H1 (cell line): Measurements from ENCODE around the gene ZNF92. TPM values are rescaled to one million over a fixed set of nuclear protein-coding genes. Genes with fewer than 3 reads are reported as not detected.

Experiments used
- CTCF ChIA-PET: fragments of 300-600 bp; sonication (Branson Sonifier 250); formaldehyde crosslinking; loops from one replicate; lab custom pipeline; 2021; ENCODE audit not compliant: partially characterized antibody; lab: Charles Lee
- POLR2A ChIA-PET: fragments of 300-600 bp; sonication (Branson Sonifier 250); formaldehyde crosslinking; loops from one replicate; lab custom pipeline; 2021; ENCODE audit warnings: inconsistent platforms; ENCODE audit not compliant: partially characterized antibody; lab: Charles Lee
- DNase-seq, 2 experiments: peaks; one replicate each; pipeline versions ENCODE4 v3.0.0 to v3.0.0-alpha.2; 2010 to 2022; ENCODE audit warnings: low spot score in 2 of 2, low read depth in 1 of 2, mixed read lengths in 1 of 2
- FAIRE-seq: peaks from 2 replicates; lab custom pipeline; 2011; peaks lifted over from hg19 to GRCh38; lab: Jason Lieb, UNC
- H2AFZ ChIP-seq: 2 replicates; pipeline ENCODE4 v1.8.1; 2012; ENCODE audit warnings: low read length, inconsistent platforms
- H2AK5ac ChIP-seq: 2 replicates; pipeline ENCODE4 v1.6.1; 2013; ENCODE audit warnings: low read depth, low read length
- H2BK120ac ChIP-seq: replicated peaks from 2 replicates; pipeline ENCODE3; 2013; ENCODE audit warnings: low read depth, low read length, inconsistent platforms
- H2BK12ac ChIP-seq: 2 replicates; pipeline ENCODE4 v1.6.1; 2013; ENCODE audit warnings: low read depth, low read length
- H2BK15ac ChIP-seq: 2 replicates; pipeline ENCODE4 v1.6.1; 2013; ENCODE audit warnings: low read length
- H2BK20ac ChIP-seq: 2 replicates; pipeline ENCODE4 v1.6.1; 2013; ENCODE audit warnings: low read length
- H2BK5ac ChIP-seq: 2 replicates; pipeline ENCODE4 v1.6.1; 2013; ENCODE audit warnings: low read depth, low read length
- H3K14ac ChIP-seq: 2 replicates; pipeline ENCODE4 v1.6.1; 2013; ENCODE audit warnings: inconsistent platforms; ENCODE audit not compliant: insufficient read length
- H3K18ac ChIP-seq: 2 replicates; pipeline ENCODE4 v1.6.1; 2013; ENCODE audit warnings: low read length; ENCODE audit errors: extremely low read depth
- H3K23ac ChIP-seq: 2 replicates; pipeline ENCODE4 v1.6.1; 2013; ENCODE audit warnings: inconsistent platforms; ENCODE audit not compliant: insufficient read length
- H3K23me2 ChIP-seq: 2 replicates; pipeline ENCODE4 v1.6.1; 2013; ENCODE audit warnings: low read depth, low read length
- H3K27ac ChIP-seq: 2 replicates; pipeline ENCODE4 v1.6.1; 2011; ENCODE audit warnings: low read depth, low read length, inconsistent platforms
- H3K27me3 ChIP-seq, 4 experiments: replicated peaks in 1 of 4; 1 replicate in 1 of 4; 2 replicates in 3 of 4; pipeline versions ENCODE4 v1.6.1 to v1.8.1; 2011 to 2013; ENCODE audit warnings: low read length in 3 of 4, mild to moderate bottlenecking in 3 of 4, inconsistent platforms in 2 of 4, mixed read lengths in 2 of 4, moderate library complexity in 1 of 4; ENCODE audit not compliant: control insufficient read depth in 3 of 4, insufficient read depth in 3 of 4; ENCODE audit errors: extremely low read depth in 1 of 4
- H3K36me3 ChIP-seq, 4 experiments: 2 replicates each; pipeline versions ENCODE4 v1.6.1 to v1.8.1; 2011 to 2013; ENCODE audit warnings: mild to moderate bottlenecking in 4 of 4, low read length in 3 of 4, moderate library complexity in 2 of 4, control low read depth in 1 of 4, inconsistent platforms in 1 of 4; ENCODE audit not compliant: insufficient read depth in 4 of 4, control insufficient read depth in 2 of 4
- H3K4ac ChIP-seq: replicated peaks from 2 replicates; pipeline ENCODE3; 2013; ENCODE audit warnings: low read length, low read depth, mixed read lengths, inconsistent platforms; ENCODE audit not compliant: insufficient read length
- H3K4me1 ChIP-seq, 4 experiments: replicated peaks in 1 of 4; 1 replicate in 1 of 4; 2 replicates in 3 of 4; pipeline versions ENCODE4 v1.6.1 to v1.8.1; 2011 to 2013; ENCODE audit warnings: low read length in 3 of 4, inconsistent platforms in 2 of 4, mixed read lengths in 1 of 4; ENCODE audit not compliant: insufficient read depth in 4 of 4, control insufficient read depth in 3 of 4
- H3K4me2 ChIP-seq, 2 experiments: 2 replicates each; pipeline versions ENCODE4 v1.6.1 to v1.8.1; 2011 to 2013; ENCODE audit warnings: low read depth in 2 of 2, low read length in 2 of 2, control low read depth in 1 of 2, inconsistent platforms in 1 of 2, mild to moderate bottlenecking in 1 of 2; ENCODE audit not compliant: insufficient read depth in 1 of 2
- H3K4me3 ChIP-seq, 4 experiments: fragments of 200-600, 300-600 bp in 1 of 4; sonication (generic), shearing (Covaris generic), sonication (Bioruptor Twin) in 1 of 4; 2 replicates each; pipeline versions ENCODE4 v1.5.1 to v1.8.1; 2011 to 2016; ENCODE audit warnings: low read length in 4 of 4, low read depth in 3 of 4, control low read depth in 2 of 4, inconsistent platforms in 2 of 4, mild to moderate bottlenecking in 2 of 4, mixed read lengths in 1 of 4, moderate library complexity in 1 of 4; ENCODE audit not compliant: insufficient read depth in 2 of 4; ENCODE audit errors: extremely low read depth in 1 of 4
- H3K56ac ChIP-seq: replicated peaks from 2 replicates; pipeline ENCODE3; 2013; ENCODE audit warnings: low read depth, mild to moderate bottlenecking, mixed read lengths, low read length, inconsistent platforms; ENCODE audit not compliant: insufficient read length
- H3K79me1 ChIP-seq: 2 replicates; pipeline ENCODE4 v1.6.1; 2013; ENCODE audit warnings: low read depth, low read length, control low read depth
- H3K79me2 ChIP-seq, 2 experiments: 2 replicates each; pipeline versions ENCODE4 v1.6.1 to v1.8.1; 2012 to 2013; ENCODE audit warnings: low read length in 2 of 2, mild to moderate bottlenecking in 2 of 2, inconsistent platforms in 1 of 2; ENCODE audit not compliant: insufficient read depth in 2 of 2, control insufficient read depth in 1 of 2
- H3K9ac ChIP-seq, 4 experiments: replicated peaks in 1 of 4; 1 replicate in 1 of 4; 2 replicates in 3 of 4; pipeline versions ENCODE4 v1.6.1 to v1.8.1; 2011 to 2013; ENCODE audit warnings: low read depth in 3 of 4, low read length in 3 of 4, control low read depth in 2 of 4, mild to moderate bottlenecking in 2 of 4, moderate library complexity in 2 of 4, inconsistent platforms in 1 of 4; ENCODE audit errors: extremely low read depth in 1 of 4
- H3K9me3 ChIP-seq, 2 experiments: 2 replicates each; pipeline versions ENCODE4 v1.6.1 to v1.8.1; 2012 to 2013; ENCODE audit warnings: mild to moderate bottlenecking in 2 of 2, moderate library complexity in 2 of 2, control low read depth in 1 of 2, inconsistent platforms in 1 of 2, low read depth in 1 of 2, low read length in 1 of 2, mixed read lengths in 1 of 2; ENCODE audit not compliant: insufficient read depth in 2 of 2
- H4K20me1 ChIP-seq, 2 experiments: replicated peaks in 1 of 2; 2 replicates each; pipeline versions ENCODE3 to v1.8.1; 2011 to 2013; ENCODE audit warnings: inconsistent platforms in 2 of 2, low read length in 2 of 2, mild to moderate bottlenecking in 1 of 2; ENCODE audit not compliant: insufficient read depth in 2 of 2, control insufficient read depth in 1 of 2
- H4K5ac ChIP-seq: 2 replicates; pipeline ENCODE4 v1.6.1; 2013; ENCODE audit warnings: low read length, low read depth, mixed read lengths, inconsistent platforms; ENCODE audit not compliant: insufficient read length
- H4K8ac ChIP-seq: 2 replicates; pipeline ENCODE4 v1.8.0; 2013; ENCODE audit warnings: mild to moderate bottlenecking, moderate library complexity, low read length, inconsistent platforms; ENCODE audit not compliant: insufficient read depth; ENCODE audit errors: extremely low read depth
- H4K91ac ChIP-seq: replicated peaks from 2 replicates; pipeline ENCODE3; 2013; ENCODE audit warnings: low read length, mixed read lengths, inconsistent platforms; ENCODE audit not compliant: insufficient read length
- BCL11A ChIP-seq, 2 experiments: IDR thresholded peaks; one replicate each; pipeline ENCODE4 v1.6.1; 2011; ENCODE audit warnings: low read depth in 2 of 2, low read length in 2 of 2, mild to moderate bottlenecking in 2 of 2
- CBX5 ChIP-seq: fragments of 300-800, 300-1000 bp; sonication (generic); IDR thresholded peaks from 2 replicates; pipeline ENCODE4 v1.7.1; 2016; ENCODE audit warnings: antibody characterized with exemption, low read length, low read depth
- CHD1 ChIP-seq: IDR thresholded peaks from 2 replicates; pipeline ENCODE4 v1.6.1; 2012; ENCODE audit warnings: low read depth, low read length, improper control_type of control experiment
- FOSL1 ChIP-seq: IDR thresholded peaks from 2 replicates; pipeline ENCODE4 v1.6.1; 2011; ENCODE audit warnings: mild to moderate bottlenecking, low read depth, low read length, moderate library complexity; ENCODE audit not compliant: insufficient read depth
- JUN ChIP-seq: IDR thresholded peaks from 2 replicates; pipeline ENCODE4 v1.6.1; 2011; ENCODE audit warnings: low read depth, mild to moderate bottlenecking, improper control_type of control experiment, low read length
- SIN3A ChIP-seq, 2 experiments: IDR thresholded peaks in 1 of 2; conservative IDR thresholded peaks in 1 of 2; 2 replicates each; pipeline ENCODE4 v1.6.1; 2011 to 2012; ENCODE audit warnings: low read length in 2 of 2, improper control_type of control experiment in 1 of 2, low read depth in 1 of 2, mild to moderate bottlenecking in 1 of 2
- SP1 ChIP-seq: IDR thresholded peaks from 2 replicates; pipeline ENCODE4 v1.6.1; 2011; ENCODE audit warnings: low read depth, low read length
- TAF1 ChIP-seq: IDR thresholded peaks from 2 replicates; pipeline ENCODE4 v1.6.1; 2011; ENCODE audit warnings: mild to moderate bottlenecking, low read depth, low read length
- TEAD4 ChIP-seq: IDR thresholded peaks from 2 replicates; pipeline ENCODE4 v1.6.1; 2012; ENCODE audit warnings: low read depth, low read length, inconsistent platforms, mixed read lengths
- polyA plus RNA-seq, 7 experiments: library from polyadenylated mRNA; depleted of rRNA in 3 of 7; stranded (reverse) in 5 of 7; unstranded in 2 of 7; fragments of >200 nt in 5 of 7; fragments of 200-250 nt in 2 of 7; gene quantifications; 1 replicate in 5 of 7; 2 replicates in 1 of 7; 4 replicates in 1 of 7; pipeline versions ENCODE4 v1.2.1 to v1.2.3, GENCODE V29; 2011 to 2013; ENCODE audit warnings: missing spikeins in 2 of 7, mixed read lengths in 2 of 7
- total RNA-seq: library from RNA; stranded (reverse); fragmentation: NEBNext Ultra II Directional; extraction: Animal tissue kit (Norgen Biotek cat#: 25700); gene quantifications from 2 replicates; pipeline ENCODE4 v1.2.1, GENCODE V29; 2021
- TF ChIP-seq, protein P1 (sequence below): IDR thresholded peaks from 2 replicates; pipeline ENCODE4 v1.6.1; 2012; ENCODE audit warnings: low read length, inconsistent platforms

Gene ZNF92
- total and polyA plus RNA-seq, 2 of the 8 experiments (the other 6 are each of a cell fraction or from before 2014, with no cell fraction given): 2.8 to 39.8 TPM

DNA sequence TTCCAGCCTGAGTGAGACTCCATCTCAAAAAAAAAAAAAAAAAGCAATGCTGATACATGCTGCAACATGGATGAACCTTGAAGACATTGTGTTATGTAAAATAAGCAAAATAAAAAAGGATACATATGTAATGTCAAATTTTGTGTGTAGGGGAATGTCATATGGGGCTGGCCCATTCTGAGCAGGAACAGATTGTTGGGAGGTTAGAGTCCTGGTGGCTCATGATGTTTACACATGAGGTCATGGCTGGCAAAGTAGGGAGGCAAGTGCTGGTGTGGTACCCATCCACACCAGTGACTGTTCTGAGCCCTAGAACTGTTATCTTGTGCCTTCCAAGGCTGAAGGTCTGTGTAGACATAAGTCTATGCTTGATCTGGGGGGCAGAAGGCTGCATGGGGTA, 37.6 kb downstream of the ZNF92 start (continued):
- no peak for TF ChIP-seq CBX5

DNA sequence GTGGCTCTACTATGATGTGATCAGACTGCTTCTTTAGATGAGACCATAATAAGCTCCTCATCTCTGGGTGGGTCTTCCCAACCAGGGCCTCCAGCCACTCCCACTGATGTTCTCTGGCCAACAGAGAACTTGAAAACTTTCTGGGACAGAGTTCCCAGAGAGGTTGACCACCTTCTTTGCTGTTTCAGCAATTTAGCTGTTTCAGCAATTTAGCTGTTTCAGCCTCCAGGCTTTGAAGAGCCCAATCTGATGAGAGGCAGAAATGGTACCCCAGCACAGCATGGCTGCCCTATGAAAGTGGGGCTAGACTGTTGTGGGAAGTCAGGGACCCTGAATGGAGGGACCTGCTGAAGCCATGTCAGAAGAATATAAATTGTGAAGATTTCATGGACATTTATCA, 49.0 kb downstream of the ZNF92 start:
- Histone ChIP-seq H4K8ac (no peak overlapping the region), H3K4ac (no peak overlapping the region), H3K56ac (no peak overlapping the region), H4K20me1 (no peaks in the 10 kb centered on the region), H3K9me3 (peaks cover 25 to 39% of the 10 kb centered on the region in 2 experiments), H3K27ac (no peak overlapping the region), H3K79me2 (no peaks in the 10 kb centered on the region), H3K4me2 (no peak overlapping the region), H3K18ac (no peak overlapping the region), H3K27me3 (no peaks in the 10 kb centered on the region), H3K14ac (no peak overlapping the region), H3K9ac (no peak overlapping the region), H3K23ac (no peak overlapping the region), H3K79me1 (no peaks in the 10 kb centered on the region), H2BK5ac (no peak overlapping the region), H2BK20ac (no peak overlapping the region), H2AK5ac (no peak overlapping the region), H4K5ac (no peak overlapping the region), H3K4me1 (no peaks in the 10 kb centered on the region), H2BK15ac (no peak overlapping the region), H2BK12ac (no peak overlapping the region), H3K23me2 (no peaks in the 10 kb centered on the region), H2AFZ (no peak overlapping the region), H2BK120ac (no peak overlapping the region), H3K36me3 (no peaks in the 10 kb centered on the region; a peak in 1 of 8 replicates), H4K91ac (no peak overlapping the region), H3K4me3 (no peak overlapping the region)
- DNase-seq: no peak
- FAIRE-seq: no peak
- ChIA-PET CTCF (no interaction called here), POLR2A (no interaction called here)
- no peak for TF ChIP-seq TEAD4
- TF ChIP-seq, protein P1, sequence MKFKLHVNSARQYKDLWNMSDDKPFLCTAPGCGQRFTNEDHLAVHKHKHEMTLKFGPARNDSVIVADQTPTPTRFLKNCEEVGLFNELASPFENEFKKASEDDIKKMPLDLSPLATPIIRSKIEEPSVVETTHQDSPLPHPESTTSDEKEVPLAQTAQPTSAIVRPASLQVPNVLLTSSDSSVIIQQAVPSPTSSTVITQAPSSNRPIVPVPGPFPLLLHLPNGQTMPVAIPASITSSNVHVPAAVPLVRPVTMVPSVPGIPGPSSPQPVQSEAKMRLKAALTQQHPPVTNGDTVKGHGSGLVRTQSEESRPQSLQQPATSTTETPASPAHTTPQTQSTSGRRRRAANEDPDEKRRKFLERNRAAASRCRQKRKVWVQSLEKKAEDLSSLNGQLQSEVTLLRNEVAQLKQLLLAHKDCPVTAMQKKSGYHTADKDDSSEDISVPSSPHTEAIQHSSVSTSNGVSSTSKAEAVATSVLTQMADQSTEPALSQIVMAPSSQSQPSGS: no peak
- no peak for TF ChIP-seq TAF1
- TF ChIP-seq SIN3A (conservative IDR thresholded peaks at IDR 0.05 in 1 of 2, IDR thresholded peaks at IDR 0.05 in 1 of 2; ENCODE audit: low read depth in 1 of 2, low read length in 2 of 2): no peak
- no peak for TF ChIP-seq FOSL1
- TF ChIP-seq BCL11A (IDR thresholded peaks at IDR 0.05; ENCODE audit: low read depth in 2 of 2, low read length in 2 of 2): no peak
- TF ChIP-seq SP1: no peak
- no peak for TF ChIP-seq CHD1
- TF ChIP-seq JUN: no peak
